Germinal center (tissue), 1 donor: ENCODE measurements around the gene DKK2.

Experiments
- DNase-seq: peaks from one replicate; pipeline ENCODE4 v3.0.0; 2012; ENCODE audit warnings: mixed read lengths, low spot score

DKK2 gene

GRCh38 chr4:107035819-107036583 lies at the start of gene DKK2:
Gene DKK2 (minus strand): TSS chr4:107036313. CDS start chr4:107035591, 722 bp downstream.
- no peak for DNase-seq

- no peak for DNase-seq
These were observed 41.1 kb upstream of the DKK2 start for GRCh38 chr4:107077192-107077591.

- DNase-seq, result no peak
These were observed 37.0 kb upstream of the DKK2 start for GRCh38 chr4:107072836-107073736.

GRCh38 chr4:107071108-107071507 lies 35.0 kb upstream of the DKK2 start:
- no peak for DNase-seq

- no peak for DNase-seq
These were observed 32.9 kb upstream of the DKK2 start for GRCh38 chr4:107069049-107069448.

GRCh38 chr4:107068116-107068515 lies 32.0 kb upstream of the DKK2 start:
- no peak for DNase-seq

GRCh38 chr4:107066621-107067020 lies 30.5 kb upstream of the DKK2 start:
- DNase-seq, result no peak

- DNase-seq, result no peak
These were observed 29.1 kb upstream of the DKK2 start for GRCh38 chr4:107065201-107065600.

- DNase-seq, result no peak
These were observed 24.3 kb upstream of the DKK2 start for GRCh38 chr4:107060388-107060787.

GRCh38 chr4:107058828-107059227 lies 22.7 kb upstream of the DKK2 start:
- no peak for DNase-seq

- no peak for DNase-seq
These were observed 14.5 kb upstream of the DKK2 start for GRCh38 chr4:107050525-107051135.

GRCh38 chr4:107046261-107046660 lies 10.1 kb upstream of the DKK2 start:
- DNase-seq, result no peak

- DNase-seq, result no peak
These were observed 8.1 kb upstream of the DKK2 start for GRCh38 chr4:107044170-107044569.

- DNase-seq, result no peak
These were observed 1.1 kb upstream of the DKK2 start for GRCh38 chr4:107037199-107037584.

GRCh38 chr4:107036584-107037198 lies 578 bp upstream of the DKK2 start:
- no peak for DNase-seq

GRCh38 chr4:107034996-107035818 lies 906 bp downstream of the DKK2 start:
- no peak for DNase-seq

- no peak for DNase-seq
These were observed 1.8 kb downstream of the DKK2 start for GRCh38 chr4:107034091-107034995.

GRCh38 chr4:107027379-107027778 lies 8.7 kb downstream of the DKK2 start:
- DNase-seq, result no peak

GRCh38 chr4:107018344-107018735 lies 17.8 kb downstream of the DKK2 start:
- DNase-seq, result no peak
